Measurements from ENCODE around the gene ASH1L.

DNA sequence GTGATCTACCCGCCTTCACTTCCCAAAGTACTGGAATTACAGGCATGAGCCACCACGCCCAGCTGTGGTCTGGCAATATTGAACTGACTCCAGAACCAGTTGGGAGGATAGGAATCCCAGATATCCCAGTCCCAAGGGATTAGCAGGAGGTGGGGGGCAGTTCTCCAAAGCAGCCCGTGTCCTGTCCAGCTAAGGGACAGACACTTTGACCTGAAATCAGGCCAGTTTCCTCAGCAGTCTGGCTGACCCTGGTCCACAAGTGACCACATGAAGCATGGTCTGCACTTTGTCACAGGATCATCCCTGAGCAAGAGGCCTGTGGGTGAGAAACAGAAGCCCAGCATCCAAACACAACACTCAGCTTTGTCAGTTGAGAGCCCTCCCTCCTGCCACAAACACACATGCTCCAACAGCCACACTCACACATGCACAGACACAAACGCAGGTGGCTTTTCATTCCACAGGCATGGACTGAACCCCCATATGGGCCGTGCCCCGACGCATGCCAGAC is 256.7 kb downstream of the ASH1L start:
- no peak for TF ChIP-seq FOS (IDR thresholded peaks at IDR 0.05; ENCODE audit: borderline replicate concordance, insufficient read depth, low read length)
- TF ChIP-seq, protein P1, sequence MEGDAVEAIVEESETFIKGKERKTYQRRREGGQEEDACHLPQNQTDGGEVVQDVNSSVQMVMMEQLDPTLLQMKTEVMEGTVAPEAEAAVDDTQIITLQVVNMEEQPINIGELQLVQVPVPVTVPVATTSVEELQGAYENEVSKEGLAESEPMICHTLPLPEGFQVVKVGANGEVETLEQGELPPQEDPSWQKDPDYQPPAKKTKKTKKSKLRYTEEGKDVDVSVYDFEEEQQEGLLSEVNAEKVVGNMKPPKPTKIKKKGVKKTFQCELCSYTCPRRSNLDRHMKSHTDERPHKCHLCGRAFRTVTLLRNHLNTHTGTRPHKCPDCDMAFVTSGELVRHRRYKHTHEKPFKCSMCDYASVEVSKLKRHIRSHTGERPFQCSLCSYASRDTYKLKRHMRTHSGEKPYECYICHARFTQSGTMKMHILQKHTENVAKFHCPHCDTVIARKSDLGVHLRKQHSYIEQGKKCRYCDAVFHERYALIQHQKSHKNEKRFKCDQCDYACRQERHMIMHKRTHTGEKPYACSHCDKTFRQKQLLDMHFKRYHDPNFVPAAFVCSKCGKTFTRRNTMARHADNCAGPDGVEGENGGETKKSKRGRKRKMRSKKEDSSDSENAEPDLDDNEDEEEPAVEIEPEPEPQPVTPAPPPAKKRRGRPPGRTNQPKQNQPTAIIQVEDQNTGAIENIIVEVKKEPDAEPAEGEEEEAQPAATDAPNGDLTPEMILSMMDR (IDR thresholded peaks at IDR 0.05; ENCODE audit: extremely low read depth in 1 of 2, insufficient read depth in 1 of 2, low read depth in 1 of 2, low read length in 2 of 2), result no peak
- TF ChIP-seq POLR2AphosphoS5 (IDR thresholded peaks at IDR 0.05; ENCODE audit: insufficient read depth, low read depth, low read length), result no peak
- TF ChIP-seq, protein P2, sequence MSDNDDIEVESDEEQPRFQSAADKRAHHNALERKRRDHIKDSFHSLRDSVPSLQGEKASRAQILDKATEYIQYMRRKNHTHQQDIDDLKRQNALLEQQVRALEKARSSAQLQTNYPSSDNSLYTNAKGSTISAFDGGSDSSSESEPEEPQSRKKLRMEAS (IDR thresholded peaks at IDR 0.05; ENCODE audit: insufficient read depth, insufficient read length), result no peak
- no peak for TF ChIP-seq POLR2A (IDR thresholded peaks at IDR 0.05; ENCODE audit: low read depth, low read length)

Measured in endothelial cell of umbilical vein (primary cell).